C4-2B (cell line): Measurements from ENCODE around the gene HDAC1.

Source experiments
- CTCF ChIP-seq: fragments of 450-650 bp; conservative IDR thresholded peaks from 2 replicates; pipeline ENCODE4 v1.5.1; 2017; ENCODE audit warnings: mild to moderate bottlenecking
- ZFX ChIP-seq: fragments of 450-650 bp; IDR thresholded peaks from 2 replicates; pipeline ENCODE4 v1.6.1; 2017

- no peak for TF ChIP-seq CTCF
- TF ChIP-seq ZFX = no peak
Observed at GRCh38 chr1:32372149-32372756, 80.4 kb downstream of the HDAC1 start.
